ENCODE data around the gene KCNMA1. TPM values are rescaled to one million over a fixed set of nuclear protein-coding genes. Genes with fewer than 3 reads are reported as not detected.
A peak's percentile ranks its signal among the peaks of the same experiment; 100 is the strongest.

KCNMA1 gene
- total RNA-seq, 3 donors from 2014 or later: 45.4 to 312 (median 62.4) TPM

DNA sequence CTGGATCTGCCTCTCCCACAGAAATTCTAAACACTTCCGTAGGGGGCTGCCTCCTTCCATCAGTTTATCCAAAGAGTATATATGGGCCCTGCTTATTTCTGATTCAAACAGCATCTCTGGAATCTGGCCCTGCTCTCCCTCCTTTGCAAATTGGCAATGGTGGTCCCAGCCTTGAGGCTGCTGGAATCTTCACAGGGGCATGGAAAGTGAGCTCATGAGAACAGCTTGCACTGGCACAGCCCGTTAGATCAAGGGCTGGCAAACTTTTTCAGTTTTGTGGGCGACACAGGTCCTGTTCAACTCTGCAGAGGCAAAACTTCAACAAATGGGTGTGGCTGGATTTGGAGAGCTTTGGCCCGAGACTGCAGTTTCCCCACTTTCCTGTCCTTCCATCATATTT lies 526.9 kb downstream of the KCNMA1 start:
- H3K4me3 ChIP-seq: no peak overlapping the region
- TF ChIP-seq CTCF (IDR thresholded peaks at IDR 0.05): no peak
- H3K9me3 ChIP-seq: no peaks in the 10 kb centered on the region
- H3K4me1 ChIP-seq (ENCODE audit: low read depth): no peaks in the 10 kb centered on the region
- ATAC-seq (no peak), DNase-seq (no peak)
- H3K36me3 ChIP-seq (ENCODE audit: low read depth): no peaks in the 10 kb centered on the region
- intact Hi-C loops (cut with DNase I, micrococcal nuclease): no loop called here

GRCh38 chr10:77109351-77109994 lies 528.1 kb downstream of the KCNMA1 start:
- TF ChIP-seq CTCF (IDR thresholded peaks at IDR 0.05): no peak
- intact Hi-C loops (cut with DNase I, micrococcal nuclease): no loop called here
- DNase-seq (no peak), ATAC-seq (no peak)
- H3K4me1 ChIP-seq (ENCODE audit: low read depth): no peaks in the 10 kb centered on the region
- H3K36me3 ChIP-seq (ENCODE audit: low read depth): no peaks in the 10 kb centered on the region
- no peak overlapping the region for H3K4me3 ChIP-seq
- H3K9me3 ChIP-seq: no peaks in the 10 kb centered on the region

GRCh38 chr10:77106676-77107075 lies 530.9 kb downstream of the KCNMA1 start:
- H3K36me3 ChIP-seq (ENCODE audit: low read depth): no peaks in the 10 kb centered on the region
- no peak for TF ChIP-seq CTCF (IDR thresholded peaks at IDR 0.05)
- no peak overlapping the region for H3K4me3 ChIP-seq
- H3K9me3 ChIP-seq: no peaks in the 10 kb centered on the region
- ATAC-seq (no peak), DNase-seq (no peak)
- no peaks in the 10 kb centered on the region for H3K4me1 ChIP-seq (ENCODE audit: low read depth)
- intact Hi-C loops (cut with DNase I, micrococcal nuclease): no loop called here

- ATAC-seq: no peak
- no peaks in the 10 kb centered on the region for H3K4me1 ChIP-seq (ENCODE audit: low read depth)
- TF ChIP-seq CTCF (IDR thresholded peaks at IDR 0.05): no peak
- H3K36me3 ChIP-seq (ENCODE audit: low read depth): no peaks in the 10 kb centered on the region
- no peak for DNase-seq
- no peak overlapping the region for H3K4me3 ChIP-seq
- intact Hi-C loops (cut with DNase I, micrococcal nuclease): no loop called here
- no peaks in the 10 kb centered on the region for H3K9me3 ChIP-seq
These were observed 531.8 kb downstream of the KCNMA1 start for GRCh38 chr10:77105761-77106221.

- Histone ChIP-seq H3K4me3 (no peak overlapping the region), H3K9me3 (no peaks in the 10 kb centered on the region), H3K36me3 (ENCODE audit: low read depth) (no peaks in the 10 kb centered on the region), H3K4me1 (ENCODE audit: low read depth) (no peaks in the 10 kb centered on the region)
- DNase-seq (peak in 1 of 3 donors; percentile 18), ATAC-seq (peak; percentile 27)
- TF ChIP-seq CTCF (IDR thresholded peaks at IDR 0.05): no peak
- intact Hi-C loops (cut with DNase I, micrococcal nuclease): no loop called here
These were observed 533.1 kb downstream of the KCNMA1 start for GRCh38 chr10:77104459-77104980.
